Dermis microvascular lymphatic vessel endothelial cell (primary cell): Measurements from ENCODE around the gene OCLN. TPM values are rescaled to one million over a fixed set of nuclear protein-coding genes. Genes with fewer than 3 reads are reported as not detected.
"Not testable (repeated sequence)": the region's sequence is repeated elsewhere in the genome, so short reads cannot be mapped to it uniquely, and the experiment has no call there.

Experiments used
- DNase-seq, 2 donors: peaks; one replicate each; pipeline versions ENCODE4 v3.0.0 to v3.0.0-alpha.2; 2010; ENCODE audit warnings: low read depth in 2 of 2
- total RNA-seq: library from RNA; depleted of rRNA; stranded (reverse); fragments of >200 nt; gene quantifications from 2 replicates; pipeline ENCODE4 v1.2.1, GENCODE V29; 2014

Gene OCLN
- total RNA-seq = 0.90 and 1.5 TPM in 2 replicates

- peak in 1 of 2 donors; percentile 59 for DNase-seq
Observed at GRCh38 chr5:69492391-69492922, at the start of gene OCLN. Gene OCLN (plus strand): TSS chr5:69492790. CDS start chr5:69504245, 11,455 bp downstream.

GRCh38 chr5:69444127-69444754 lies 48.3 kb upstream of the OCLN start:
- DNase-seq = no peak

- no peak for DNase-seq
Observed at GRCh38 chr5:69449511-69449910, 43.1 kb upstream of the OCLN start.

- peak in 1 of 2 donors; percentile 40 for DNase-seq
Observed at GRCh38 chr5:69450116-69450515, 42.5 kb upstream of the OCLN start.

- DNase-seq = not testable (repeated sequence)
Observed at GRCh38 chr5:69450527-69450926, 42.1 kb upstream of the OCLN start.

GRCh38 chr5:69451941-69452647 lies 40.5 kb upstream of the OCLN start:
- DNase-seq = no peak

- DNase-seq = not testable (repeated sequence)
Observed at GRCh38 chr5:69453487-69453886, 39.1 kb upstream of the OCLN start.

GRCh38 chr5:69454460-69455249 lies 37.9 kb upstream of the OCLN start:
- no peak for DNase-seq

GRCh38 chr5:69455428-69455988 lies 37.1 kb upstream of the OCLN start:
- DNase-seq = not testable (repeated sequence)

GRCh38 chr5:69462170-69462569 lies 30.4 kb upstream of the OCLN start:
- DNase-seq = no peak

GRCh38 chr5:69466375-69466774 lies 26.2 kb upstream of the OCLN start:
- DNase-seq = not testable (repeated sequence)

GRCh38 chr5:69467442-69468225 lies 25.0 kb upstream of the OCLN start:
- DNase-seq = no peak

- no peak for DNase-seq
Observed at GRCh38 chr5:69468631-69469030, 24.0 kb upstream of the OCLN start.

GRCh38 chr5:69471516-69471915 lies 21.1 kb upstream of the OCLN start:
- not testable (repeated sequence) for DNase-seq

- DNase-seq = not testable (repeated sequence)
Observed at GRCh38 chr5:69472535-69473143, 20.0 kb upstream of the OCLN start.

GRCh38 chr5:69477170-69477569 lies 15.4 kb upstream of the OCLN start:
- peak in 1 of 2 donors; percentile 48 for DNase-seq

GRCh38 chr5:69478296-69478695 lies 14.3 kb upstream of the OCLN start:
- DNase-seq = not testable (repeated sequence)

GRCh38 chr5:69484891-69485290 lies 7.7 kb upstream of the OCLN start:
- peak; percentile 39 to 66 for DNase-seq

GRCh38 chr5:69485471-69485870 lies 7.1 kb upstream of the OCLN start:
- no peak for DNase-seq

- no peak for DNase-seq
Observed at GRCh38 chr5:69489246-69489645, 3.3 kb upstream of the OCLN start.
